ENCODE data around the gene DYRK1A.

Gene DYRK1A

GRCh38 chr21:37475186-37475868, 108.8 kb downstream of the DYRK1A start:
- Histone ChIP-seq H3K4me1 (ENCODE audit: control insufficient read depth, insufficient read depth, low read length) (no peaks in the 10 kb centered on the region), H3K9me3 (ENCODE audit: control insufficient read depth, insufficient read depth, low read length) (no peaks in the 10 kb centered on the region), H3K36me3 (ENCODE audit: control insufficient read depth, insufficient read depth, low read length) (no peaks in the 10 kb centered on the region), H3K9ac (ENCODE audit: low read depth, low read length) (no peak overlapping the region), H3K27me3 (ENCODE audit: control insufficient read depth, insufficient read depth, low read length) (no peaks in the 10 kb centered on the region), H3K4me3 (ENCODE audit: low read depth, low read length) (no peak overlapping the region)

- H3K9ac ChIP-seq (ENCODE audit: low read depth, low read length) = no peak overlapping the region
- no peaks in the 10 kb centered on the region for H3K4me1 ChIP-seq (ENCODE audit: control insufficient read depth, insufficient read depth, low read length)
- no peaks in the 10 kb centered on the region for H3K36me3 ChIP-seq (ENCODE audit: control insufficient read depth, insufficient read depth, low read length)
- no peak overlapping the region for H3K4me3 ChIP-seq (ENCODE audit: low read depth, low read length)
- no peaks in the 10 kb centered on the region for H3K27me3 ChIP-seq (ENCODE audit: control insufficient read depth, insufficient read depth, low read length)
- H3K9me3 ChIP-seq (ENCODE audit: control insufficient read depth, insufficient read depth, low read length) = no peaks in the 10 kb centered on the region
Observed at GRCh38 chr21:37478794-37479193, 112.2 kb downstream of the DYRK1A start.

- Histone ChIP-seq H3K36me3 (ENCODE audit: control insufficient read depth, insufficient read depth, low read length) (no peaks in the 10 kb centered on the region), H3K9ac (ENCODE audit: low read depth, low read length) (no peak overlapping the region), H3K4me1 (ENCODE audit: control insufficient read depth, insufficient read depth, low read length) (no peaks in the 10 kb centered on the region), H3K9me3 (ENCODE audit: control insufficient read depth, insufficient read depth, low read length) (no peaks in the 10 kb centered on the region), H3K27me3 (ENCODE audit: control insufficient read depth, insufficient read depth, low read length) (no peaks in the 10 kb centered on the region), H3K4me3 (ENCODE audit: low read depth, low read length) (no peak overlapping the region)
Observed at GRCh38 chr21:37483776-37484175, 117.2 kb downstream of the DYRK1A start.

- Histone ChIP-seq H3K4me1 (ENCODE audit: control insufficient read depth, insufficient read depth, low read length) (no peaks in the 10 kb centered on the region), H3K9me3 (ENCODE audit: control insufficient read depth, insufficient read depth, low read length) (no peaks in the 10 kb centered on the region), H3K27me3 (ENCODE audit: control insufficient read depth, insufficient read depth, low read length) (no peaks in the 10 kb centered on the region), H3K4me3 (ENCODE audit: low read depth, low read length) (no peak overlapping the region), H3K9ac (ENCODE audit: low read depth, low read length) (no peak overlapping the region), H3K36me3 (ENCODE audit: control insufficient read depth, insufficient read depth, low read length) (no peaks in the 10 kb centered on the region)
Observed at GRCh38 chr21:37484535-37485474, 118.2 kb downstream of the DYRK1A start.

GRCh38 chr21:37489553-37489952, 123.0 kb downstream of the DYRK1A start:
- no peaks in the 10 kb centered on the region for H3K4me1 ChIP-seq (ENCODE audit: control insufficient read depth, insufficient read depth, low read length)
- no peaks in the 10 kb centered on the region for H3K9me3 ChIP-seq (ENCODE audit: control insufficient read depth, insufficient read depth, low read length)
- H3K9ac ChIP-seq (ENCODE audit: low read depth, low read length) = no peak overlapping the region
- no peaks in the 10 kb centered on the region for H3K27me3 ChIP-seq (ENCODE audit: control insufficient read depth, insufficient read depth, low read length)
- H3K36me3 ChIP-seq (ENCODE audit: control insufficient read depth, insufficient read depth, low read length) = no peaks in the 10 kb centered on the region
- H3K4me3 ChIP-seq (ENCODE audit: low read depth, low read length) = no peak overlapping the region

- Histone ChIP-seq H3K9ac (ENCODE audit: low read depth, low read length) (no peak overlapping the region), H3K27me3 (ENCODE audit: control insufficient read depth, insufficient read depth, low read length) (no peaks in the 10 kb centered on the region), H3K4me1 (ENCODE audit: control insufficient read depth, insufficient read depth, low read length) (no peaks in the 10 kb centered on the region), H3K36me3 (ENCODE audit: control insufficient read depth, insufficient read depth, low read length) (no peaks in the 10 kb centered on the region), H3K4me3 (ENCODE audit: low read depth, low read length) (no peak overlapping the region), H3K9me3 (ENCODE audit: control insufficient read depth, insufficient read depth, low read length) (no peaks in the 10 kb centered on the region)
Observed at GRCh38 chr21:37490084-37490483, 123.5 kb downstream of the DYRK1A start.

- Histone ChIP-seq H3K27me3 (ENCODE audit: control insufficient read depth, insufficient read depth, low read length) (no peaks in the 10 kb centered on the region), H3K36me3 (ENCODE audit: control insufficient read depth, insufficient read depth, low read length) (no peaks in the 10 kb centered on the region), H3K9me3 (ENCODE audit: control insufficient read depth, insufficient read depth, low read length) (no peaks in the 10 kb centered on the region), H3K4me1 (ENCODE audit: control insufficient read depth, insufficient read depth, low read length) (peaks cover 12% of the 10 kb centered on the region), H3K9ac (ENCODE audit: low read depth, low read length) (no peak overlapping the region), H3K4me3 (ENCODE audit: low read depth, low read length) (no peak overlapping the region)
Observed at GRCh38 chr21:37496972-37497371, 130.4 kb downstream of the DYRK1A start.

- Histone ChIP-seq H3K36me3 (ENCODE audit: control insufficient read depth, insufficient read depth, low read length) (no peaks in the 10 kb centered on the region), H3K9ac (ENCODE audit: low read depth, low read length) (no peak overlapping the region), H3K9me3 (ENCODE audit: control insufficient read depth, insufficient read depth, low read length) (no peaks in the 10 kb centered on the region), H3K4me3 (ENCODE audit: low read depth, low read length) (no peak overlapping the region), H3K27me3 (ENCODE audit: control insufficient read depth, insufficient read depth, low read length) (no peaks in the 10 kb centered on the region), H3K4me1 (ENCODE audit: control insufficient read depth, insufficient read depth, low read length) (peaks cover 12% of the 10 kb centered on the region)
Observed at GRCh38 chr21:37498664-37499063, 132.1 kb downstream of the DYRK1A start.

- Histone ChIP-seq H3K9me3 (ENCODE audit: control insufficient read depth, insufficient read depth, low read length) (no peaks in the 10 kb centered on the region), H3K27me3 (ENCODE audit: control insufficient read depth, insufficient read depth, low read length) (no peaks in the 10 kb centered on the region), H3K9ac (ENCODE audit: low read depth, low read length) (no peak overlapping the region), H3K36me3 (ENCODE audit: control insufficient read depth, insufficient read depth, low read length) (peaks cover 19% of the 10 kb centered on the region), H3K4me3 (ENCODE audit: low read depth, low read length) (no peak overlapping the region), H3K4me1 (ENCODE audit: control insufficient read depth, insufficient read depth, low read length) (peaks cover 12% of the 10 kb centered on the region)
Observed at GRCh38 chr21:37502947-37503346, 136.4 kb downstream of the DYRK1A start.

- no peaks in the 10 kb centered on the region for H3K27me3 ChIP-seq (ENCODE audit: control insufficient read depth, insufficient read depth, low read length)
- no peak overlapping the region for H3K4me3 ChIP-seq (ENCODE audit: low read depth, low read length)
- peaks cover 22% of the 10 kb centered on the region for H3K36me3 ChIP-seq (ENCODE audit: control insufficient read depth, insufficient read depth, low read length)
- no peak overlapping the region for H3K9ac ChIP-seq (ENCODE audit: low read depth, low read length)
- H3K4me1 ChIP-seq (ENCODE audit: control insufficient read depth, insufficient read depth, low read length) = peaks cover 4% of the 10 kb centered on the region
- H3K9me3 ChIP-seq (ENCODE audit: control insufficient read depth, insufficient read depth, low read length) = no peaks in the 10 kb centered on the region
Observed at GRCh38 chr21:37503848-37504467, 137.4 kb downstream of the DYRK1A start.

GRCh38 chr21:37505963-37506362, 139.4 kb downstream of the DYRK1A start:
- H3K9ac ChIP-seq (ENCODE audit: low read depth, low read length) = no peak overlapping the region
- H3K36me3 ChIP-seq (ENCODE audit: control insufficient read depth, insufficient read depth, low read length) = peaks cover 27% of the 10 kb centered on the region
- no peaks in the 10 kb centered on the region for H3K27me3 ChIP-seq (ENCODE audit: control insufficient read depth, insufficient read depth, low read length)
- H3K9me3 ChIP-seq (ENCODE audit: control insufficient read depth, insufficient read depth, low read length) = no peaks in the 10 kb centered on the region
- no peak overlapping the region for H3K4me3 ChIP-seq (ENCODE audit: low read depth, low read length)
- H3K4me1 ChIP-seq (ENCODE audit: control insufficient read depth, insufficient read depth, low read length) = no peaks in the 10 kb centered on the region
